ENCODE data around the gene RPL10A.

Gene RPL10A

DNA sequence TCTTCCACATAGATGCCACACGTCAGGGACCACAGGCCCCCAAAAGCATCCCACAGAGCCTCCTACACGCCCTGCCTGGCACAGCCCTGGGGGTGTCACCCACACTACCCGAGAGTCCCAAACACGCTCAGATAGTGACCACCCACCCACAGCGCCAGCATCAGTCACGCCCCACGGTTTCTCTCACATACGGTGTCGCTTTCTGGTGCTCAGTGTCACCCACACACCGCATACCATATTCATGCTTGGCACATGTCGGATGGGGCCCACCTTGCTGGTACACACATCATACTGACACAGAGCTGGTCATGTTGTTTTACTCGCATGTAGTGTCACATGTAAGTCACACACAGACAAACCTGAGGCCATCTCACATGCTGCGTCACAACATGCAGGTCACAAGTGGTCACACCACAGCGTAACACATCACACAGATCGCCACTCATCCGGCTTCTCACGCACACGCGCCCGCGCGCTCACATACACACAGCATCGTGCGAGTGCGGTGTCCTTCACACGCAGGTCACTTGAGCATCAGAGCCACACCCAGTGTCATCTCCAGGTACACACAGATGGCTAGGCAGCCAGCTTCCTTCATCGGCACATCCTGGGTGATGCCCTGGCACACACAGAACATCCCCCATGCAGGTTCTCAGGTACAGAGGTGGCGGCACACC, 25.2 kb downstream of the RPL10A start:
- DNase-seq = no peak

DNA sequence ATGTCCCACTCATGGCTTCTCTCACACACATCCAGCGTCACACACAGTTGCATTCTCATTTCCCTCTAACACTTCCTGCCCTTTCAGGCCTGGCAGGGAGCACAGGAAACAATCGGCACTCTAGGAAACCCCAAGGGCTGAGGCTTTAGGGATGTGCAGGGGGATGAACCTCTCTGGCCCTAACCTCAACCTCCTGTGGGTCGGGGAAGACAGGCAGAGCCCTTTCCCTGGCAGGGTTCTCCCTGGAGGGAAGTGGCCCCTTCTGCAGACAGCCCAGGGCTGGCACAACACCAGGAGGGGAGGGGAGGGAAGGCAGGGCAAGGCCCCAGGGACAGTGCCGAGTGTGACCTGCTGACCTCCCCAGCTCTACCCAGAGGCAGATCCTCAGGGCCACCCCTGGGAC, 26.0 kb downstream of the RPL10A start:
- DNase-seq = no peak

DNA sequence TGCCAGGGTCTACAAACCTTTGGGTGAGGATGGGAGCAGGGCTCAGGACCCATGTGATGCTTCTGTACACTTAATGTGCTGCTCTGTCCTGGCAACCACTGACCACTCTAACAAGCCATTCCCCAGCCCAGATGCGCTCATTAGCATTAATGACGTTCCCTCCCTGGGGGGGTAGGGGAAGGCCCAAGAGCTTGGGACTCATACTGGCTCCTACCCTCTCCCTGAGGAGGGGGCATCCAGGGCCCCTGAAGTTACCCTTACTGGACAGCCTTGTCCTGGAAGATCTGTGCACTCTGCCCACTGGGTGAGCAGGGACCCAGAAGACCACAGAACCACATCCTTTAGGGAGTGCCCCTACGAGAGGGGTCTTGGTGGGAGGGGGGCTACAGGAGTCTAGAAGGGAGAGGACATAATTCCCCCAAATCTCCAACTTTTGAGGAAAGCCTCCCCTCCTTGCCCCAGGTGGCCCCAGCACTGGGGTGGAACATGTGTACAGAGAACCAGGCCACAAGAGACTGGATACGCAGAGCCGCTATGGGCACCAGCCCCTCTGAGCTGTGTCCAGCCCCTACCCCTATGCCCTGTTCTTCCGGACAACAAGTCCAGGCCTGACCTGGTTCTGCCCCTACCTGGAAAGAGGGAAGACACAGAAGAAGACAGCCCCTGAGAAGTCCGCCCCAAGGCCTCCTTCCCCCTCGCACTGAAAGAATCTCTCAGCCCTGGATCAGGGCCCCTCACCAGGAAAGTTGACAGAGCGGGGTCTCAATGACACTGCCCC, 27.2 kb downstream of the RPL10A start:
- DNase-seq = no peak

DNA sequence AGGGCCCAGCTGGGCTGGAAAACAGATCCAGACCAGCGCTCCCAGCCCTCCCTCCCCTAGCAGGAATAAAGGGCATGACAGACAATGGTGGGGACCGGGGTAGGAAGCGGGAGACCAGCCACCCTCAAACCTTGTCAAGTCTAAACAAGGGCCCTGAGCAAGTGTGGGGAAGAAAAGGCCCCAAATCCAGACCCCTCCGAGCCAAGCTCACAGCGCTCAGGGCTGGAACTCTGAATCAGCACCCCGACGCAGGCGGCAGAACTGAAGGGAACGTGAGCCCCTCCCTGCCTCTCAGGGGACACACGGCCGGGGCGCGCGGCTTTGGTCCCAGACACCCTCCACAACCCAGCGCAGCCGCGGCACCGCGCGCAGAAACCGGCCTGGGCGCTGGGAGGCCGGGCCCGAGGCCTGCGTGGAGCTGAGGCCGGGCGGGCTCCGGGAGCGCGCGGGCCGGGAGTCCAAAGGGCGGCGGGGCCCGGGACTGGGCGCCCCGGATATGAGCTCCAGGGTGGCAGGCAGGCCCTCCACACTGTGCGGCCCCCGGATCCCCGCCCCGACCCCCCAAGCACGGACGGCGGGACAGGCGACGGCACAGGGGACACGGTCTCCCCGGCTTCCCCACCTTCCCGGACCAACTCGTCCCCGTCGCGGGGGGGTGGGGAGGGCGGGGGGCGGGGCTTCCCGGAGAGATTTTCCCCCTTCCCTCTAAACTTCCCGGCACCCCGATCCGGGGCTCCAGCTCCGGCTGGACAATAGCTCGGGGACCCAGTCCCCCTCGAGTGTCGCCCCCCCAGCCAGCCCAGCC, 28.0 kb downstream of the RPL10A start:
- DNase-seq = no peak

DNA sequence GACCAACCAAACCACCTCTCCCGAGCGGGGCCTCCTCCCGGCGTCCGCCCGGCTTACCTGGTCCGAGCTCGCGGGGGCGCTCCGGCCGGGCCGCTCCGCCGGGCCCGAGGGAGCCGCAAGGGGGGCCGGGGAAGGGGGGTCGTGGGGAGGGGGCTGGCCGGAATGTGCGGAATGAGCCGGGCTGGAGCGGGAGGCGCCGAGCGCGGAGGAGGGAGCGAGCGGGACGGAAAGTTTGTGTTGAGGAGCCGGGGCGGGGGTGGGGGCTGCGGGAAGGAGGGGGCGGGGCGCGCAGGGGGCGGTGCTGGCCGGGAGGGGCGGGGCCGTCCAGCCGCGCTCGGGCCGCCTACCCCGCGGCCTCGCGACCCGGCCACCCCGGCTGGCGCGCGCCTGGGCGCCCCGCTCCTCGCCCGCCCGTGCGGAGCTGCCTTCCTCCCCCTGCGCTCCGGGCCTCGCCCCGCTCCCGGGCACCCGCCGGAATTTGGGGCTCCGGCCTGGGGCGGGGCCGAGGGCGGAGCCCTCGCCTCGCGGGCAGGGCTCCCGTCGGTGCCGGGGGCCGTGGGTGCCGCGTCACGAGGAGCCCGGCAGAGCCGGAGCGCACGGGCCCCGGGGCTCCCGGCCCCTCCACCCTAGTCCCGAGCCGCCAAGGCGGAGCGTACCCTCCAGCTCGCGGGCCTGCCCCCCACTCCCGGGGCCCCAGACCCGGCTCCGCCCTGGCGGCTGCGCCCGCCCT, 28.8 kb downstream of the RPL10A start, which contains the start of gene TEAD3:
Gene TEAD3 (minus strand): TSS at position 239 of the 730 bp plus-strand sequence.
- peak; percentile 40 for DNase-seq

DNA sequence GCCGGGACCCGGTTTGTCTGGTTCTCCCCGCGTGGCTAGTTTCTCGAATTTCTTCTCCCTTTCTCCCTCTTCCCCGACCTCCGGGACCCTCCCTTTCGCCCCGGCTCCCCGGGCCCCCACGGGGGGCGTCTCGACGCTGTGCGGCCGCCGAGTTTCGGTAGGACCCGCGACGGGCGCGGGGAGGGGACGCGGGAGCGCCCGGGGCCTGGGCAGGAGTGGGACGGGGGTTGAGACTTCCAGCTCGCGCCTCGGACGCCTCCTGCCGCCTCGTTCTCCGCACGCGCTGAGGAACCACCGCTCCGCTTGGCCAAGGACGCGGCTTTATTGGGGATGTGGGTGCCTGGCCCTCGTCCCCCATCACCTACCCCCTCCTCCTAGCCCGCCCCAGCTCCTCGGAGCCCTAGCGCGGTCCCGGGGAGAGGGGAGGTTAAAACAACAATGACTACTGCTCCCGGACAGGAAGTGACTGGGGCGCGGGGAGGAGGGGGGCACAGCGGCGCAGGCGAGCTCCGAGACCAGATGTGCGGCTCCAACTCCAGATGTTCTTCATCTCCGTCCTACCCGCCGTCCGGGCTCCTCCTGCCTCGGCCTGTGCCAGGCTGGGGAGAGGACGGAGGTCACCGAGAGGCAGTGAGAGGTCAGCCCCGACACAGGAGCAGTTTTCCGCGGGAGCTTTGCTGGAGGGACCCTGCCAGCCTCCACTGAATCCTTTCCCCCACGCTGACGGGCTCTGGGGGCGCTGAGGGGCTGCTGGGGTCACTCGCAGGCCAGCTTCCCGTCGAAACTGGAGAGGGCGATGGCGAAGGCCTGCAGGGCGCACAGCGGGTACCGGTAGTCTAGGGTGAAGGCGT, 29.6 kb downstream of the RPL10A start:
- peak; percentile 33 for DNase-seq

DNA sequence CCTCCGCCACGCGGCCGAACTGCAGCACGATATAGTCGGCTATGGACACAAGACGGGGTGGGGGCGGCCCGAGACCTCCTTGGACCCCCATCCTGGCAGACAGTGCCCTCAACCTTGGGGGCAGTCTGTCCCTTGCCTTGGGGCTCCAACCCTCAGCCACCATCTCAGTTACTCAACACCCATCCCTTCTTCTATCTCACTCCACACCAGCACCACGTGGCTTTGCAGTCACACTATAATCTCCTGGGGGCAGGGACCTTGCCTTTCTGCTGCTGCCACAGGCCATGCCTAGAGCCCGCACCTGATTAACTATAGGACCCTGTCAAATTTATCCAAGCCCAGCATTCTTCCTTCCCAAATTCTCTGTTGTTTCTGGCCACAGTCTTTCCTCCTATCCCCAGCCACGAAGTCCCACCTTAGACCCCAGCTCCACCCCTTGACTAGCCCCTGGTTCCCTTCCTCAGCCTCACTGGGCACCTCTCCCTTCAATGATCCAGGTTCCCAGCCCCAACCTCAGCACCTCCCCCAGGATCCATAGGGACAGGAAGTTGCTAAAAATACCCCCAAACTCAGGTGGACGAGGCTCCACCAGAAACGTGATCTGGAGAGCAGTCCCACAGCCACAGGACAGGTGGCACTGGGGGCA, 30.3 kb downstream of the RPL10A start:
- DNase-seq = no peak

DNA sequence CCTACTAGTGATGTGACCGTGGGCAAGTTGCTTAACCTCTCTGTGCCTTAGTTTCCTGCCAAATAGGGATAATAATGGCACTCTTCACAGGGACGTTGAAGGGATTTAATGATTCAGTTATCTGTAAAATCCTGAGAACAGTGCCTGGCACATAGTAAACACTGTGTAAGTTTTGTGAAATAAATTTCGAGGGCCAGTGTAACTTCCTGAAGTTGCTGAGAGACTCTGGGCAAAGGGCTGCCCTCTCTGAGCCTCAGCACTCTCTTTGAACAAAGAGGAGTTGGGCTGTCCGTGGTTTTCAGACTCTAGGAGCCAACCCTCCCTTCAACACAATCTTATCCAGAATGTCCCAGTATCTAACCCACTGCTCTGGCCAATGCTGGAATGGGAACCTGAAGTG, 31.2 kb downstream of the RPL10A start:
- DNase-seq = no peak

DNA sequence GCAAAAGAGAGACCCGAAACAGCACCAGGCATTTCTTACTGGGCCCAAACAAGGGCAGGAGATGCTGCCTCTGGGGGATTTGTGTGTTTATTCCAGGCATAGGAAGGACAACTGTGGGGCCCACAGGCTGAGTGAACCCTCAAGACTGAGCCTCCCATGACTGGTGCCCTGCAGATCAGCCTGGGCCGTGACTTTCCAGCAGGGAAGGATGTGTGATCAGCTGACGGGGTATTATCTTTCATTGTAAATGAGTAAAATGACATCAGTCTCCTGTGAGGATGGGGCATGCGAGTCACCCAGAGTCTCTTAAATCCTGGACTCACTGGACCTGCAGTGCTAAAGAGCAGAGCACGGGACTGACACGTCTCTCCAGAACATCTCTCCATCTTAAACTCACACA, 32.6 kb downstream of the RPL10A start:
- DNase-seq = no peak

DNA sequence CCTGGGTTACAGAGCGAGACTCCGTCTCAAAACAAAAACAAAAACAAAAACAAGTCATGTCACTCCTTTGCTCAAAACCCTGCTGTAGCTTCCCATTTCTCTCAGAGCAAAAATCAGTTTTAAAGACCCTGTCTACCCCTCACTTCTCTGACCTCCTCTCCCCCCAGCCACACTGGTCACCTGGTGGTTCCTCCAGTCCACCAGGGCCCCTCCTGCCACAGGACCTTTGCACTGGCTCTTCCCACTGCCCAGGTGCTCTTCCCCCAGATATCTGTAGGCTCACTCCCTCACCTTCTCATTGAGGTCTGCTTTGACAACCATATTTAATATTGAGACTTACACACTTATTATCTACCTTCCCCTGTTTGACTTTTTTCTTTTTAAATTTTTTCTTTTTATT, 33.6 kb downstream of the RPL10A start:
- DNase-seq = no peak

DNA sequence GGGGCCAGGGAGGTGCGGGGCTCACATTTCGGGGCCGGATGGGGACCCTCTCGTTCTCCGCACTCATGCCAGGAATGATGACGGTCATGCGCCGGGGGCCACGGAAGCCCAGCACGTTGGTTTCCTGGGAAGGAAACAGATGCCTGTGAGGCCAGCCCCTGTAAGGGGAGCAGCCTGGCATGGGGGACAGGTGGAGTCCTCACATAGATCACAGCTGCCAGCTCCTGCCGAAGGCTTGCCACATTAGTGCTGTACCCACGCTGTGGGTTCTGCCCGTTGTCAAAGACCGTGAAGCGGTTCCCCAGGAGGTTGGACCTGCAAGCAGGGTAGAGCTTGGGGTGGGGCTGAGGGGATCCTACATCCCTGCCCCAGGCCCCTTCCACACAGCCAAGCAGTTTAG, 35.3 kb downstream of the RPL10A start:
- no peak for DNase-seq

DNA sequence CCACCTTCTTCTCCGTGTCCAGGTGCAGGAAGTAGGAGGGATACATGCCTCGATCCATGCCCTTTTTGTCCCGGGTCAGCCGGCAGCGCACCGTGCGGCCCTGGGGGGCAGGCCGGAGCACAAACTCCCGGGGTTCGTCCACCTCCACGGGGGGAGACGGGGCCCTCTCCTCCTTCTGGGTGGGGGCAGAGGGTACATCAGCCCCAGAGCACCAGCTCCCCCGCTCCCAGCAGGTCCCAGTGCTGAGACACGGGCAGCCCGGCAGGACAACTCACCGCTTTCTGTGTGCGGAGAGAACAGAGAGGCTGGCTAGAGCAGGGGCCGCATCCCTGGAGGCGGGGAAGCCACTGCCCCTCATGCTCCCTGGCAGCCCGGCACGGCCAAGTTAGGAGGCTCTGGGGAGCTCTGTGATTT, 37.8 kb downstream of the RPL10A start:
- DNase-seq = no peak

DNA sequence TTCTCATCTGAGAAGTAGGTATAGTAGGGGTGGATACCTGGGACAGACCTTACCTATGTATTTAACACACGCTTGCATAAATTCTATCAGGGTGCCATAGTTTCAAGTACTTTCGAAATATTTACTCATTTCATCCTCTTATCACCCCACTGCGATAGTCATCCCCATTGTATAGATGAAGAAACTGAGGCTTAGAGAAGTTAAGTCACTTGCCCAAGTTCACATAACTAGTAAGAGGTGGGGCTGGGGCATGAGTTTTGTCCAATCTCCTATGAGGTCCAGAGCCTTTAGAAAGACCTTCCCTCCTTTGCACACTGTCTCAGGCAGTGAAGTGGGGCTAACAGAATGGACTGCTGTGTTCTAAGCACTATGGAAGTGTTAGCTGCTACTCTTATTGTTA, 38.3 kb downstream of the RPL10A start:
- DNase-seq = no peak

DNA sequence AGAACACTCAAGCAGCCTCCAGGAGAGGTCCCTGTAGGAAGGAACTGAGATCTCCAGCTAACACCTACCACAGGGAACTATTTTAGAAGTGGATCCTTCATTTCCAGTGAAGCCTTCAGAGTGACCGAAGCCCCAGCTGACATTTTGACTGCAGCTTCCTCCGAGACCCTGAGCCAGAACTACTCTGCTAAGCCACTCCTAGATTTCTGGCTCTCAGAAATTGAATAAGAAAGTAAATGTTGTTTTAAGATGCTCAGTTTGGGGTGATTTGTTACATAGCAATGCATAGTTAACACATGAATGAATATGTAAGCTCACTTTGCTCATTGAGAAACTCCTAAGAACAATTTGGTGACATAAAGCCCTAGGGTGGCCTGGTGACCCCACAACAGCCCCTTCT, 39.0 kb downstream of the RPL10A start:
- no peak for DNase-seq

DNA sequence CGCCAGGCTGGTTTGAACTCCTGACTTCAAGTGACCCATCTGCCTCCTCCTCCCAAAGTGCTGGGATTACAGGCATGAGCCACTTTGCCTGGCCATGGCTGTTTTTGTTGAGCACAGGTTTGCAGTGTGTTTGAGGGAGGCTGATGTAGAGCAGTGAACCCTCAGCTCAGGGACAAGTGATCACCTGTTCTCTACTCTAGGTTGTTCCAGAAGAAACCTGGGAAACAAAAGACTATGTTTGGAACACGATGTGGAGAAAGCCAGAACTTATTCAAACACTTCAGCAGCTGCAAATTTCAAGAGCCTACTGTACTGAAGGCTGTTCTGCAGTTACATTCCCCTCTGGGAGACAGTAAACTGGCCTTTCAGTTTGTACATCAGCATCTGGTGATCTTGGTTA, 39.8 kb downstream of the RPL10A start:
- DNase-seq = no peak

DNA sequence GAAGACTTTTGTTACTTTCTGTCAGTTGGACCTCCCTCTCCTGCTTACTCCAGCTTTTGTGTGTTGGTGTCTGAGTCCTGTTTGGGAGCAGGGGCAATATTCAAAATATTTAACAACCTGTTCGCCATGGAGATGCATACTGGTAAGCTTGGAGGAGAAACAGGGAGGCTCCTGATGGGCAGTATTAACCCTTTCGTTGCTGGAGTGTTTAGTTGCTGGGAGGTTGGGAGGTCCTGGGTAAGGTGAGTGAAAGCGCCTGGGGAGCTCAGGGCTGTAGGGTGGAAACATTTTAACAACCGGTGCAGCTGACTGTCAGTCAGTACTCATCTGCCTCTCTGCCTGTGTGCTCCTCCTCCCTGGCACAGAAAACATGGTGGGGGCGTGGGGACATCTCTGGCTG, 40.3 kb downstream of the RPL10A start:
- DNase-seq = no peak

DNA sequence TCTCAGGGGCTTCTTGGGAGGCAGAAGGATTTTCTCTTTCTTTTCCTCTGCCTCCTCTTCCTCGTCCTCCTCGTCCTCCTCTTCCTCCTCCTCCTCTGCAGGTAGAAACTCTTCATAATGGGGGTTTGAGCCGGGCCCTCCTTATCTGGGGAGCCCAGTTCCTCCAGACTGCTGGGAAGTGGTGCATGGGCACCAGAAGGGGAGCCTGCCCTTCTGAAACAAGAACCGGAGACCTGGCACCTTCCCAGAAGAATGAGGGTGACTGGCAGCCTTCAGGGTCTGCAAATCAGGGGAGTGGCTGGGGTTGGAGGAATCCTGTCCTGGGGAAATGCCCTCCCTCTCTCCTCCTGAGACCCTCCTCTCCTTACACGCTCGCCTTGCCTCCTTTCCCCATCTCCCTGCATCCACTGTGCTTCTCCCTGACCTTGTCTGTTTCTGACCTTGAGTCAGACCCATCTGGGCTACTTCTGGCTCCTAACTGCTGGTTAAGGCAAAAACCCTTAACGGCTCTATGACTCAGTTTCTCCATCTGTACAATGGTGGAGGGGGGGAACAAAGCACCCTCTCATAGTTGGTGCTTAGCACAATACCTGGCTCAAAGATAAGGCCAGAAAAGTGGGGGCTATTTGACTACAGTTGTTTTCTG, 42.8 kb downstream of the RPL10A start:
- no peak for DNase-seq

DNA sequence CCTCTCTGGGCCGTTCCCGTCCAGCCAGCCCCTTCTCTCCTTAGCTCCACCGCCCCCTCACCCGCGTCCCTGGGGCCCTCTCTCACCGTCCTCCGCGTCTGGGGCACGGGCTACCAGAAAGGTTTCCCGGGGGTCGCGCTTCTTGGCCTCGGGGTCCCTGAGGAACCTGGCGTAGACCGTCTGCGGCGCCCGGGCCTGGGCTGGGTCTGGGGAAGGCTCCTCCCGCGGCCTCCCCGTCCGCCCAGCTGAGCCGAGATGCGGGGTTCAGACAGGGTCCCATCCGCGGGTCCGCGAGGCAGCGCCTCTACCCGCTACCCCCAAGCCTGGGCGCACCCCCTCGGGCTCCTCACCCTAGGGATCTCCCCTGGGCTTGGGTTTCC, 43.4 kb downstream of the RPL10A start:
- DNase-seq = no peak

DNA sequence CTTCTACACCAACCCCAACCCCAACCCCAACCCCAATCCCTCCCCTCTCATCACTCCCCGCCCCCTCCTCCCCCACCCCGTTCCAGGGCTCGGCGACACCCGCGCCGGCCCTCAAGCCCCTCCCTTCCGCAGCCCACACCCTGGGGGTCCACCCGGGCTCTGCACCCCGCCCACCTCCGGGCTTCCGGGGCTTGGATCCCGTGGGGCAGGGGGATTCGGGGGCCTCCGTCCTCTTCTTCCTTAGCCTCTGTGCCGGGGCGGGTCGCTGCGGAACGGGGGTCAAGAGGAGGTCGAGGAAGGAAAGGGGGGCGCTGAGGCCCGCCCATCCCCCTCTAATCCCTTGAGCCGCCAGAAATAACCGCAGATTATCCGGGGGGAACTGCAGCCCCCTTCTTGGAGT, 43.8 kb downstream of the RPL10A start:
- no peak for DNase-seq

DNA sequence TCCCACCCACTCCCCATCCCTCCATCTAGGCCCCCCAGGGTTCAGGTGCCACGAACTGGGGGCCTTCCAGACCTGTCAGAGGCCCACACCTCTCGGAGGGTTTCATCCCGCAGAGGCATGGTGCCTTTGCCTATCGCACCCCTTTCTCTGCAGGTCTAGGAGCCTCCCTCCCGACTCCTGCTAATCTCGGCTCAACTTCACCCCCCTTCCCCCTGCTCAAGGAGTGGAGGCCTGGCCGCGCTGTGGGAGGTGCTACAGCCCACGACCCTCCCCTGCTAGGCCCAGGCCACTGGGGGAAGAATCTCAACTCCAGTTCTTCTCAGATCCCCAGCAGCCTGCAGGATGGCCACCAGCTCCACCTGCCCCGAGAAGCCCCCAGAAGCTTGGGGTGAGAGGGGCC, 44.5 kb downstream of the RPL10A start, which contains the start of gene TULP1:
Gene TULP1 (minus strand): TSS at position 157 of the 400 bp plus-strand sequence. CDS start 38 bp downstream, at position 119.
- no peak for DNase-seq

DNA sequence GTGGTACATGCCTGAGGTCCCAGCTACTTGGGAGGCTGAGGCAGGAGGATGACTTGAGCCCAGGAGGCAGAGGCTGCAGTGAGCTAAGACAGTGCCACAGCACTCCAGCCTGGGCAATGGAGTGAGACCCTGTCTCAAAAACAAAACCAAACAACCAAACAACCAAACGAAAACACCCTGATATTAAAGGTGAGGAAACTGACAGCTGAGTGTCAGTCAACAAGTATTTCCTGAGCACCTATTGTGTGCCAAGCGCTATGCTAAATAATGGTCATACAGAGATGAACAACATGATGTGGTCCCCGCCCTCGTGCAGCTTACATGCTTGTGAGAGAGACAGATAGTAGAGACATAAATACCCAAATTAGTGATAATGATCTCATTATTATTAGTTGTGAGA, 46.4 kb downstream of the RPL10A start:
- no peak for DNase-seq

Data from activated effector memory CD4-positive, alpha-beta T cell treated with Interleukin-2 at 50 U/mL for 16 hours (primary cell).